Measurements from ENCODE around the gene SCGB2B2. TPM values are rescaled to one million over a fixed set of nuclear protein-coding genes. Genes with fewer than 3 reads are reported as not detected.
"Not testable (repeated sequence)": the region's sequence is repeated elsewhere in the genome, so short reads cannot be mapped to it uniquely, and the experiment has no call there.

Gene SCGB2B2
- polyA plus RNA-seq, 3 donors, result 0.05 TPM; not detected in 2

GRCh38 chr19:34669305-34669704 is 7.7 kb downstream of the SCGB2B2 start:
- no peaks in the 10 kb centered on the region for H3K79me2 ChIP-seq (ENCODE audit: insufficient read depth, low read length)
- 92% methylated on average over 6 of the region's 7 CpGs for WGBS (ENCODE audit: insufficient coverage)
- TF ChIP-seq CTCF (IDR thresholded peaks at IDR 0.05), result no peak
- H3K4me1 ChIP-seq (ENCODE audit: control insufficient read depth in 1 of 2, insufficient read depth in 2 of 2, low read length in 2 of 2), result no peaks in the 10 kb centered on the region
- H3K36me3 ChIP-seq (replicated peaks in 1 of 2; ENCODE audit: control insufficient read depth in 1 of 2, insufficient read depth in 2 of 2, low read length in 2 of 2), result no peaks in the 10 kb centered on the region
- H3K4me3 Mint-ChIP-seq, result no peak overlapping the region
- H3K27ac Mint-ChIP-seq, result no peak overlapping the region
- peaks cover 0 to 10% of the 10 kb centered on the region in 2 donors for H3K27me3 ChIP-seq (ENCODE audit: control insufficient read depth in 2 of 2, insufficient read depth in 2 of 2, low read length in 2 of 2)
- H3K9ac ChIP-seq (ENCODE audit: insufficient read depth, low read length, poor library complexity, severe bottlenecking), result no peak overlapping the region
- no peak overlapping the region for H3K4me3 ChIP-seq (replicated peaks in 1 of 3; ENCODE audit: low read depth in 2 of 3, low read length in 3 of 3)
- peaks cover 5 to 11% (median 10%) of the 10 kb centered on the region in 3 donors for H3K27me3 Mint-ChIP-seq (ENCODE audit: low read depth in 3 of 3)
- H3K4me1 Mint-ChIP-seq, result peaks cover 2% of the 10 kb centered on the region
- no peak overlapping the region for H3K27ac ChIP-seq (ENCODE audit: low read depth in 1 of 2, low read length in 2 of 2)
- no peak overlapping the region for H2AFZ ChIP-seq (ENCODE audit: insufficient read depth, low read depth, low read length, poor library complexity, severe bottlenecking)
- no peaks in the 10 kb centered on the region for H4K20me1 ChIP-seq (ENCODE audit: insufficient read depth, low read length)
- H3K4me2 ChIP-seq (replicated peaks; ENCODE audit: extremely low read depth, low read length, poor library complexity, severe bottlenecking), result no peak overlapping the region
- intact Hi-C loops (cut with micrococcal nuclease), result no loop called here
- peaks cover 6 to 16% of the 10 kb centered on the region in 2 donors for H3K9me3 ChIP-seq (replicated peaks in 1 of 2; ENCODE audit: control insufficient read depth in 1 of 2, insufficient read depth in 1 of 2, low read length in 2 of 2)
- peaks cover 0 to 7% of the 10 kb centered on the region in 2 donors for H3K36me3 Mint-ChIP-seq
- H3K9me3 Mint-ChIP-seq, result peaks cover 12 to 36% (median 18%) of the 10 kb centered on the region in 7 donors
- DNase-seq, result no peak

DNA sequence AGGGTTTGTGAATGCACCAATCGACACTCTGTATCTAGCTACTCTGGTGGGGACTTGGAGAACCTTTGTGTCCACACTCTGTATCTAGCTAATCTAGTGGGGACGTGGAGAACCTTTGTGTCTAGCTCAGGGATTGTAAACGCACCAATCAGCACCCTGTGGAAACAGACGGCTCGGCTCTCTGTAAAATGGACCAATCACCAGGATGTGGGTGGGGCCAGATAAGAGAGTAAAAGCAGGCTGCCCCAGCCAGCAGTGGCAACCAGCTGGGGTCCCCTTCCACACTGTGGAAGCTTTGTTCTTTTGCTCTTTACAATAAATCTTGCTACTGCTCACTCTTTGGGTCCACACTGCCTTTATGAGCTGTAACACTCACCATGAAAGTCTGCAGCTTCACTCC is 8.3 kb downstream of the SCGB2B2 start:
- H3K36me3 Mint-ChIP-seq; H3K27ac Mint-ChIP-seq; H3K9ac ChIP-seq (ENCODE audit: insufficient read depth, low read length, poor library complexity, severe bottlenecking); H2AFZ ChIP-seq (ENCODE audit: insufficient read depth, low read depth, low read length, poor library complexity, severe bottlenecking); H3K27me3 ChIP-seq (ENCODE audit: control insufficient read depth in 2 of 2, insufficient read depth in 2 of 2, low read length in 2 of 2); H3K4me3 Mint-ChIP-seq; H3K4me2 ChIP-seq (replicated peaks; ENCODE audit: extremely low read depth, low read length, poor library complexity, severe bottlenecking); H4K20me1 ChIP-seq (ENCODE audit: insufficient read depth, low read length); H3K4me3 ChIP-seq (replicated peaks in 1 of 3; ENCODE audit: low read depth in 2 of 3, low read length in 3 of 3); DNase-seq; H3K27me3 Mint-ChIP-seq (ENCODE audit: low read depth in 3 of 3); H3K4me1 Mint-ChIP-seq; H3K36me3 ChIP-seq (replicated peaks in 1 of 2; ENCODE audit: control insufficient read depth in 1 of 2, insufficient read depth in 2 of 2, low read length in 2 of 2); intact Hi-C loops (cut with micrococcal nuclease); H3K4me1 ChIP-seq (ENCODE audit: control insufficient read depth in 1 of 2, insufficient read depth in 2 of 2, low read length in 2 of 2); H3K79me2 ChIP-seq (ENCODE audit: insufficient read depth, low read length); H3K27ac ChIP-seq (ENCODE audit: low read depth in 1 of 2, low read length in 2 of 2): not testable (repeated sequence)
- 100% methylated on average over 2 of the region's 5 CpGs for WGBS (ENCODE audit: insufficient coverage)
- H3K9me3 Mint-ChIP-seq, result peaks cover 7 to 31% (median 18%) of the 10 kb centered on the region in 7 donors
- peaks cover under 1 to 16% of the 10 kb centered on the region in 2 donors for H3K9me3 ChIP-seq (replicated peaks in 1 of 2; ENCODE audit: control insufficient read depth in 1 of 2, insufficient read depth in 1 of 2, low read length in 2 of 2)

GRCh38 chr19:34668077-34668689 is 8.8 kb downstream of the SCGB2B2 start:
- H3K4me1 ChIP-seq (ENCODE audit: control insufficient read depth in 1 of 2, insufficient read depth in 2 of 2, low read length in 2 of 2); H3K4me3 ChIP-seq (replicated peaks in 1 of 3; ENCODE audit: low read depth in 2 of 3, low read length in 3 of 3); H3K36me3 Mint-ChIP-seq; H3K27me3 Mint-ChIP-seq (ENCODE audit: low read depth in 3 of 3); DNase-seq; H3K9ac ChIP-seq (ENCODE audit: insufficient read depth, low read length, poor library complexity, severe bottlenecking); H3K4me3 Mint-ChIP-seq; H3K4me2 ChIP-seq (replicated peaks; ENCODE audit: extremely low read depth, low read length, poor library complexity, severe bottlenecking); H3K27ac ChIP-seq (ENCODE audit: low read depth in 1 of 2, low read length in 2 of 2); intact Hi-C loops (cut with micrococcal nuclease); H3K27ac Mint-ChIP-seq; H3K27me3 ChIP-seq (ENCODE audit: control insufficient read depth in 2 of 2, insufficient read depth in 2 of 2, low read length in 2 of 2); H3K4me1 Mint-ChIP-seq; H3K36me3 ChIP-seq (replicated peaks in 1 of 2; ENCODE audit: control insufficient read depth in 1 of 2, insufficient read depth in 2 of 2, low read length in 2 of 2); H3K79me2 ChIP-seq (ENCODE audit: insufficient read depth, low read length); H4K20me1 ChIP-seq (ENCODE audit: insufficient read depth, low read length): not testable (repeated sequence)
- WGBS (ENCODE audit: insufficient coverage), result 96% methylated on average over 29 of the region's 36 CpGs
- peaks cover 7 to 28% (median 18%) of the 10 kb centered on the region in 7 donors for H3K9me3 Mint-ChIP-seq
- peak overlapping the region; percentile 42 for H2AFZ ChIP-seq (ENCODE audit: insufficient read depth, low read depth, low read length, poor library complexity, severe bottlenecking)
- H3K9me3 ChIP-seq (replicated peaks in 1 of 2; ENCODE audit: control insufficient read depth in 1 of 2, insufficient read depth in 1 of 2, low read length in 2 of 2), result peaks cover 0 to 16% of the 10 kb centered on the region in 2 donors
